OCI-LY1 (cell line): Measurements from ENCODE around the gene FBXL17.

Experiments
- H2AFZ ChIP-seq: fragments of 200-600 bp; sonication (generic), shearing (Covaris generic); 2 replicates; pipeline ENCODE4 v1.6.0; 2014; ENCODE audit warnings: antibody characterized with exemption, mild to moderate bottlenecking, low read length
- H3F3A ChIP-seq: fragments of 200-600 bp; sonication (generic), shearing (Covaris generic); 2 replicates; pipeline ENCODE4 v1.6.0; 2014; ENCODE audit warnings: mild to moderate bottlenecking, antibody characterized with exemption, low read length, moderate library complexity; ENCODE audit not compliant: insufficient read depth
- H3K27ac ChIP-seq: fragments of 200-600 bp; sonication (generic); 2 replicates; pipeline ENCODE4 v1.5.1; 2014; ENCODE audit warnings: low read length, mixed run types, mild to moderate bottlenecking, low read depth; ENCODE audit not compliant: poor library complexity, severe bottlenecking
- H3K27me3 ChIP-seq: fragments of 200-600 bp; sonication (generic); 2 replicates; pipeline ENCODE4 v1.6.0; 2014; ENCODE audit warnings: antibody characterized with exemption, mild to moderate bottlenecking, low read length, moderate library complexity; ENCODE audit not compliant: insufficient read depth
- H3K36me3 ChIP-seq: fragments of 200-600 bp; sonication (generic); 2 replicates; pipeline ENCODE4 v1.6.1; 2014; ENCODE audit warnings: mild to moderate bottlenecking, antibody characterized with exemption, low read length, moderate library complexity, mixed read lengths; ENCODE audit not compliant: insufficient read depth
- H3K4me1 ChIP-seq: fragments of 200-600 bp; sonication (generic); 2 replicates; pipeline ENCODE4 v1.5.1; 2014; ENCODE audit warnings: mild to moderate bottlenecking, low read length, moderate library complexity; ENCODE audit not compliant: insufficient read depth, severe bottlenecking
- H3K4me2 ChIP-seq: fragments of 200-600 bp; sonication (generic), shearing (Covaris generic); 2 replicates; pipeline ENCODE4 v1.6.1; 2014; ENCODE audit warnings: low read length
- H3K4me3 ChIP-seq: fragments of 200-600 bp; sonication (generic); 2 replicates; pipeline ENCODE4 v1.5.1; 2014; ENCODE audit warnings: low read length, low read depth, mild to moderate bottlenecking, mixed read lengths; ENCODE audit not compliant: poor library complexity, severe bottlenecking
- H3K79me2 ChIP-seq: fragments of 200-600 bp; shearing (Covaris generic); 2 replicates; pipeline ENCODE4 v1.6.1; 2016; ENCODE audit warnings: mixed run types, low read length, mixed read lengths; ENCODE audit not compliant: insufficient read depth
- H3K9ac ChIP-seq: fragments of 200-600 bp; sonication (generic), shearing (Covaris generic); 2 replicates; pipeline ENCODE4 v1.6.1; 2014; ENCODE audit warnings: mild to moderate bottlenecking, low read length, mixed read lengths
- H3K9me2 ChIP-seq: fragments of 200-600 bp; sonication (generic), shearing (Covaris generic); 2 replicates; pipeline ENCODE4 v1.6.1; 2014; ENCODE audit warnings: low read depth, mild to moderate bottlenecking, low read length, mixed read lengths
- H3K9me3 ChIP-seq: fragments of 200-600 bp; shearing (Covaris generic); 2 replicates; pipeline ENCODE4 v1.6.1; 2014; ENCODE audit warnings: low read length, mixed read lengths
- H4K20me1 ChIP-seq: fragments of 200-600 bp; sonication (generic), shearing (Covaris generic); 2 replicates; pipeline ENCODE4 v1.6.0; 2016; ENCODE audit warnings: mild to moderate bottlenecking, low read length; ENCODE audit not compliant: insufficient read depth
- CTCF ChIP-seq: fragments of 200-600 bp; sonication (generic), shearing (Covaris generic); IDR thresholded peaks from 2 replicates; pipeline ENCODE4 v1.5.1; 2017; ENCODE audit warnings: mild to moderate bottlenecking, antibody characterized with exemption, low read length, moderate library complexity, mixed read lengths
- EZH2 ChIP-seq: fragments of 200-600 bp; sonication (generic), shearing (Covaris generic); IDR thresholded peaks from 2 replicates; pipeline ENCODE4 v1.8.0; 2017; ENCODE audit warnings: borderline replicate concordance, mixed run types, mild to moderate bottlenecking, antibody characterized with exemption, low read length, moderate library complexity, mixed read lengths

Gene FBXL17

GRCh38 chr5:108380531-108381349 is 1.2 kb downstream of the FBXL17 start:
- peaks cover 33% of the 10 kb centered on the region for H3K4me1 ChIP-seq
- H3K79me2 ChIP-seq: peaks cover 28% of the 10 kb centered on the region; the same call in 1 of the 2 replicates
- H3F3A ChIP-seq: 0 out of 2 replicates have a peak, but pooled peaks cover 9% of the 10 kb centered on the region
- H3K27ac ChIP-seq: peak overlapping the region; percentile 87
- H3K9ac ChIP-seq: peak overlapping the region; percentile 89
- TF ChIP-seq EZH2 (no peak), CTCF (no peak)
- H3K36me3 ChIP-seq: 0 out of 2 replicates have a peak, but pooled peaks cover 6% of the 10 kb centered on the region
- H3K9me2 ChIP-seq: no peaks in the 10 kb centered on the region
- no peak overlapping the region for H2AFZ ChIP-seq
- H3K9me3 ChIP-seq: peaks cover 10% of the 10 kb centered on the region
- H4K20me1 ChIP-seq: no peaks in the 10 kb centered on the region
- peak overlapping the region; percentile 79 for H3K4me3 ChIP-seq
- H3K4me2 ChIP-seq: peak overlapping the region; percentile 96
- no peaks in the 10 kb centered on the region for H3K27me3 ChIP-seq

DNA sequence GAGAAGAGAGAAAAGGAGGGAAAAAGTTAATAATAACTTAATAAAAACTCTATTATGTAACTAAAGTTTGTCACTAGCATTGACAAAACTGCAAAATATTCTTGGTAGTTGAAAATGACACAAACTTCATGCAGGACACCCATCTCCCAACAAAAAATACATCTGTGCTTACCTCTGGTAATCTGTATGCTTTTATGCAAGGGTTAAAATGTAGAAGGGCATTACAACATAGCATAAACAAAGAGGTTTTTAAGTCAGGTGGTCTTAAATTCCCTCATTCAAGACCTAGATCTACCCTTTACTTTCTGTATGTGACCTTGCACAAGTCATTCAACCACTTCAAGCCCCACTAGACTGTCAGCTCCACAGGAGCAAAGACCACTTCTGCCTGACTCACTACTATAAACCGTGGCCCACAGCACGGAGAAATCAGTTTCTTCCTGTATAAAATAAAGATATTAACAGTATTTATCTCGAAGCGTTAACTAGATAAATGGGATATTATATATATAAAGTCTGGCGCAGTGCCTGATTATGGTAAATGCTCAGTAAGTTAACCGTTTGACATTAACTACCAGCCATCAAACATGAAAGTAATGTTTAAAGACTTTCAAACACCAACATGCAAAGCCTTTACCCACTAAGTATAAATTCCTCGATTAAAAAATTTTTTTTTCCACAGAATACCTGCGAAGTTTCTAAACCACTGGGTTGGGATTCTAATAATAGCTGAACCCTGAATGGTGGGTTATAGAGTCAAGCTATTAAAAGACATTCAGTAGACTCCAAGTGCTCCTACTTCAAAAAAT is 2.0 kb downstream of the FBXL17 start:
- peak overlapping the region; percentile 96 for H3K4me2 ChIP-seq
- 0 out of 2 replicates have a peak, but pooled peaks cover 9% of the 10 kb centered on the region for H3F3A ChIP-seq
- H4K20me1 ChIP-seq: no peaks in the 10 kb centered on the region
- H3K27me3 ChIP-seq: no peaks in the 10 kb centered on the region
- H3K79me2 ChIP-seq: peaks cover 30% of the 10 kb centered on the region; the same call in 1 of the 2 replicates
- H2AFZ ChIP-seq: no peak overlapping the region
- H3K9me2 ChIP-seq: no peaks in the 10 kb centered on the region
- peaks cover 33% of the 10 kb centered on the region for H3K4me1 ChIP-seq
- no peak overlapping the region for H3K27ac ChIP-seq
- TF ChIP-seq EZH2 (no peak), CTCF (no peak)
- H3K4me3 ChIP-seq: peak overlapping the region; percentile 79
- H3K9ac ChIP-seq: peak overlapping the region; percentile 89
- H3K9me3 ChIP-seq: peaks cover 15% of the 10 kb centered on the region
- H3K36me3 ChIP-seq: 0 out of 2 replicates have a peak, but pooled peaks cover 6% of the 10 kb centered on the region

DNA sequence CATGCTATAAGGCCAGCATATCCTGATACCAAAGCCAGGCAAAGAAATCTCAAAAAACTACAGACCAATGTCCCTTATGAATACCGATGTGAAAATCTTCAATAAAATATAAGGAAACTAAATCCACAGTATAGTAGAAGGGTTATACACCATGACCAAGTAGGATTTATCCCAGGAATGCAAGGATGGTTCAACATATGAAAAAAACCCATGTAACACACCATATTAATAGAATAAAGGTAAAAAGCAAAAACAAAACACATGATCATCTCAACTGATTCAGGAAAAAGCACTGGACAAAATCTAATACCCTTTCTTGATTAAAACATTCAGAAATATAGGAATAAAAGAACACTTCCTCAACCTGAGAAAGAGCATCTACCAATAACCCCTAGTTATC is 6.1 kb downstream of the FBXL17 start:
- Histone ChIP-seq H4K20me1 (no peaks in the 10 kb centered on the region), H3K36me3 (0 out of 2 replicates have a peak, but pooled peaks cover 6% of the 10 kb centered on the region), H3F3A (no peaks in the 10 kb centered on the region), H3K79me2 (peaks cover 47% of the 10 kb centered on the region), H3K9ac (no peak overlapping the region), H3K4me2 (no peak overlapping the region), H3K4me1 (peaks cover 20% of the 10 kb centered on the region), H3K27ac (no peak overlapping the region), H3K9me2 (no peaks in the 10 kb centered on the region), H3K4me3 (no peak overlapping the region), H3K27me3 (no peaks in the 10 kb centered on the region), H3K9me3 (peaks cover 20% of the 10 kb centered on the region), H2AFZ (no peak overlapping the region)
- no peak for TF ChIP-seq CTCF
- TF ChIP-seq EZH2: no peak
